HepG2 (cell line): ENCODE data around the gene DUSP15. TPM values are rescaled to one million over a fixed set of nuclear protein-coding genes. Genes with fewer than 3 reads are reported as not detected.

Experiments used
- ATAC-seq: fragments of 200-7000 bp; cut with Tn5 transposase; 3 replicates; pipeline ENCODE4 v1.9.1; 2020; ENCODE audit warnings: mild to moderate bottlenecking, moderate library complexity
- BruUV-seq: library from RNA; stranded (reverse); fragments of 400-500 nt; replicated peaks from 2 replicates; lab custom pipeline; 2021; lab: Mats Ljungman, UMichigan
- CTCF ChIA-PET: fragments of 300-600 bp; formaldehyde crosslinking; extraction: SDS; loops from one replicate; lab custom pipeline; 2021; ENCODE audit warnings: low total read pairs, inconsistent platforms, low intra/inter-chr PET ratio; lab: Yijun Ruan, JAX
- POLR2A ChIA-PET: fragments of 350-600 bp; sonication (Branson Sonifier 250); formaldehyde crosslinking; loops from one replicate; lab custom pipeline; 2020; ENCODE audit warnings: antibody characterized with exemption, inconsistent platforms; lab: Yijun Ruan, JAX
- DNase-seq: peaks from one replicate; pipeline ENCODE4 v3.0.0-alpha.2; 2015; ENCODE audit warnings: low spot score
- FAIRE-seq: peaks from 3 replicates; lab custom pipeline; 2011; peaks lifted over from hg19 to GRCh38; lab: Jason Lieb, UNC
- H2AFZ ChIP-seq: one replicate; pipeline ENCODE4 v1.6.1; 2011; ENCODE audit warnings: low read length, inconsistent platforms
- H3K27ac ChIP-seq: fragments of 300-600 bp; 3 replicates; pipeline ENCODE4 v1.8.0; 2011; ENCODE audit warnings: mixed run types, mild to moderate bottlenecking, mixed read lengths, low read length, inconsistent platforms; ENCODE audit not compliant: insufficient read depth; ENCODE audit errors: extremely low read length
- H3K27me3 ChIP-seq, 2 experiments: fragments of 200-600 bp in 1 of 2; 2 replicates in 1 of 2; 3 replicates in 1 of 2; pipeline versions ENCODE4 v1.6.0 to v1.8.0; 2011; ENCODE audit warnings: low read length in 2 of 2, mild to moderate bottlenecking in 2 of 2, moderate library complexity in 2 of 2, inconsistent platforms in 1 of 2; ENCODE audit not compliant: insufficient read depth in 2 of 2, control insufficient read depth in 1 of 2
- H3K36me3 ChIP-seq, 2 experiments: fragments of 200-600 bp in 1 of 2; replicated peaks in 1 of 2; 2 replicates in 1 of 2; 3 replicates in 1 of 2; pipeline versions ENCODE4 v1.5.1 to v1.8.0; 2011; ENCODE audit warnings: low read length in 2 of 2, inconsistent platforms in 1 of 2; ENCODE audit not compliant: insufficient read depth in 2 of 2, control insufficient read depth in 1 of 2
- H3K4me1 ChIP-seq: 2 replicates; pipeline ENCODE4 v1.5.1; 2012; ENCODE audit warnings: low read length, inconsistent platforms; ENCODE audit not compliant: insufficient read depth
- H3K4me2 ChIP-seq: 2 replicates; pipeline ENCODE4 v1.6.0; 2011; ENCODE audit warnings: low read depth, low read length, inconsistent platforms
- H3K4me3 ChIP-seq, 3 experiments: fragments of 200-600 bp in 1 of 3; sonication (generic), shearing (Covaris generic) in 1 of 3; replicated peaks in 1 of 3; 2 replicates each; pipeline ENCODE4 v1.5.1; 2011 to 2016; ENCODE audit warnings: low read length in 3 of 3, inconsistent platforms in 2 of 3, low read depth in 2 of 3, mild to moderate bottlenecking in 2 of 3, control low read depth in 1 of 3, mixed read lengths in 1 of 3; ENCODE audit not compliant: insufficient read depth in 1 of 3
- H3K79me2 ChIP-seq: one replicate; pipeline ENCODE4 v1.6.1; 2011; ENCODE audit warnings: low read length, inconsistent platforms; ENCODE audit not compliant: insufficient read depth
- H3K9ac ChIP-seq: 2 replicates; pipeline ENCODE4 v1.6.0; 2011; ENCODE audit warnings: mild to moderate bottlenecking, low read depth, low read length, inconsistent platforms; ENCODE audit not compliant: insufficient read depth
- H3K9me3 ChIP-seq: 2 replicates; pipeline ENCODE4 v1.5.1; 2012; ENCODE audit warnings: mild to moderate bottlenecking, low read length
- H4K20me1 ChIP-seq: 2 replicates; pipeline ENCODE4 v1.6.0; 2011; ENCODE audit warnings: inconsistent platforms, mild to moderate bottlenecking, low read length, moderate library complexity; ENCODE audit not compliant: insufficient read depth
- AGO1 ChIP-seq: fragments of 200-400 bp; formaldehyde crosslinking; IDR thresholded peaks from 2 replicates; pipeline ENCODE4 v1.6.1; 2017; ENCODE audit warnings: mild to moderate bottlenecking, low read depth, low read length, moderate library complexity; ENCODE audit not compliant: poor library complexity, severe bottlenecking
- ATAD3A ChIP-seq: sonication (generic); formaldehyde crosslinking; IDR thresholded peaks from 2 replicates; pipeline ENCODE4 v1.4.0; 2020; ENCODE audit warnings: missing genetic modification reagents
- EED ChIP-seq: sonication (generic); formaldehyde crosslinking; IDR thresholded peaks from 2 replicates; pipeline ENCODE4 v1.5.0; 2020; ENCODE audit warnings: mild to moderate bottlenecking, missing genetic modification reagents
- ETV5 ChIP-seq: IDR thresholded peaks from 2 replicates; pipeline ENCODE4 v1.6.1; 2018; ENCODE audit warnings: missing biosample characterization, missing genetic modification reagents, inconsistent platforms, borderline replicate concordance
- FOXK1 ChIP-seq: sonication (generic); formaldehyde crosslinking; IDR thresholded peaks from 2 replicates; pipeline ENCODE4 v1.4.0; 2020; ENCODE audit warnings: low read depth, missing genetic modification reagents, borderline replicate concordance
- HES4 ChIP-seq: sonication (generic); formaldehyde crosslinking; IDR thresholded peaks from 2 replicates; pipeline ENCODE4 v1.9.0; 2021; ENCODE audit warnings: mild to moderate bottlenecking, missing genetic modification reagents, borderline replicate concordance
- HNRNPLL ChIP-seq: fragments of 200-400 bp; formaldehyde crosslinking; IDR thresholded peaks from 2 replicates; pipeline ENCODE4 v1.6.1; 2017; ENCODE audit warnings: mild to moderate bottlenecking, low read depth, low read length; ENCODE audit not compliant: poor library complexity, severe bottlenecking
- IKZF4 ChIP-seq: sonication (generic); formaldehyde crosslinking; IDR thresholded peaks from 2 replicates; pipeline ENCODE4 v1.5.1; 2020; ENCODE audit warnings: borderline replicate concordance, mild to moderate bottlenecking, low read depth, missing genetic modification reagents; ENCODE audit errors: not compliant biosample characterization
- NR2F6 ChIP-seq, 2 experiments: IDR thresholded peaks; 2 replicates each; pipeline ENCODE4 v1.6.1; 2016; ENCODE audit warnings: antibody characterized with exemption in 1 of 2, mild to moderate bottlenecking in 1 of 2
- NRL ChIP-seq: sonication (generic); formaldehyde crosslinking; IDR thresholded peaks from 2 replicates; pipeline ENCODE4 v1.5.0; 2020; ENCODE audit warnings: missing genetic modification reagents, mild to moderate bottlenecking, moderate library complexity, borderline replicate concordance
- PHF20 ChIP-seq: sonication (generic); formaldehyde crosslinking; IDR thresholded peaks from 2 replicates; pipeline ENCODE4 v1.5.0; 2020; ENCODE audit warnings: mild to moderate bottlenecking, missing genetic modification reagents
- PITX1 ChIP-seq: sonication (generic); formaldehyde crosslinking; IDR thresholded peaks from 2 replicates; pipeline ENCODE4 v1.5.1; 2020; ENCODE audit warnings: mild to moderate bottlenecking, missing genetic modification reagents
- POLR2AphosphoS2 ChIP-seq: IDR thresholded peaks from 2 replicates; pipeline ENCODE4 v1.6.1; 2011; ENCODE audit warnings: low read depth, low read length, improper control_type of control experiment
- RORA ChIP-seq: sonication (generic); formaldehyde crosslinking; IDR thresholded peaks from 2 replicates; pipeline ENCODE4 v1.5.0; 2020; ENCODE audit warnings: mild to moderate bottlenecking, missing genetic modification reagents, moderate library complexity
- UBTF ChIP-seq: sonication (generic); formaldehyde crosslinking; IDR thresholded peaks from 2 replicates; pipeline ENCODE4 v1.4.0; 2020; ENCODE audit warnings: mild to moderate bottlenecking, missing genetic modification reagents
- ZBTB21 ChIP-seq: sonication (generic); formaldehyde crosslinking; IDR thresholded peaks from 2 replicates; pipeline ENCODE4 v1.4.0; 2020; ENCODE audit warnings: missing genetic modification reagents
- ZFP41 ChIP-seq: sonication (generic); formaldehyde crosslinking; IDR thresholded peaks from 2 replicates; pipeline ENCODE4 v1.4.0; 2020; ENCODE audit warnings: mild to moderate bottlenecking, missing genetic modification reagents, borderline replicate concordance
- ZNF432 ChIP-seq: sonication (generic); formaldehyde crosslinking; IDR thresholded peaks from 2 replicates; pipeline ENCODE4 v1.5.0; 2020; ENCODE audit warnings: missing genetic modification reagents, mild to moderate bottlenecking, borderline replicate concordance
- ZNF543 ChIP-seq: sonication (generic); formaldehyde crosslinking; IDR thresholded peaks from 2 replicates; pipeline ENCODE4 v1.4.0; 2020; ENCODE audit warnings: mild to moderate bottlenecking, missing genetic modification reagents
- ZNF564 ChIP-seq: sonication (generic); formaldehyde crosslinking; IDR thresholded peaks from 2 replicates; pipeline ENCODE4 v1.8.1; 2023; ENCODE audit warnings: mild to moderate bottlenecking, missing genetic modification reagents
- ZNF614 ChIP-seq: IDR thresholded peaks from 2 replicates; pipeline ENCODE4 v1.6.1; 2018; ENCODE audit warnings: missing biosample characterization, missing genetic modification reagents, inconsistent platforms, borderline replicate concordance
- ZNF737 ChIP-seq: sonication (generic); formaldehyde crosslinking; IDR thresholded peaks from 2 replicates; pipeline ENCODE4 v1.5.0; 2020; ENCODE audit warnings: missing genetic modification reagents, mild to moderate bottlenecking, borderline replicate concordance
- ZNF768 ChIP-seq: sonication (generic); formaldehyde crosslinking; IDR thresholded peaks from 2 replicates; pipeline ENCODE4 v1.4.0; 2020; ENCODE audit warnings: missing genetic modification reagents
- WGBS: methylation state at CpG from one replicate; pipeline ENCODE4 v1.1.6; 2017; ENCODE audit warnings: low lambda C conversion rate; 5-methylcytosine and 5-hydroxymethylcytosine counted together
- in situ Hi-C: cut with HindIII; loops from 2 replicates; pipeline ENCODE4 v1.10.0; 2017; ENCODE audit warnings: low pct_unique_long_range_greater_than_20kb; ENCODE audit not compliant: extremely low pct_ligation_motif_present
- intact Hi-C: fragments of 100-400 bp; cut with micrococcal nuclease; formaldehyde crosslinking; loops from one replicate; pipeline ENCODE4 v1.10.0; 2022; ENCODE audit not compliant: unreplicated experiment
- polyA plus RNA-seq, 8 experiments: library from polyadenylated mRNA; depleted of rRNA in 3 of 8; stranded (reverse) in 7 of 8; unstranded in 1 of 8; fragments of >200 nt; fragmentation: Illumina TruSeq in 4 of 8; extraction: Trizol in 4 of 8; gene quantifications; 2 replicates each; pipeline versions ENCODE4 v1.2.1 to v1.2.3, GENCODE V29; 2011 to 2016; ENCODE audit warnings: low read depth in 4 of 8, missing spikeins in 1 of 8, mixed read lengths in 1 of 8; ENCODE audit not compliant: insufficient read depth in 1 of 8
- total RNA-seq, 5 experiments: library from RNA; depleted of rRNA; stranded (reverse); fragments of >200 nt; fragmentation: Illumina TruSeq; extraction: Trizol; gene quantifications; 2 replicates each; pipeline ENCODE4 v1.2.3, GENCODE V29; 2016; ENCODE audit warnings: low read depth in 1 of 5

The DUSP15 gene
- total and polyA plus RNA-seq, 2 of the 13 experiments (the other 11 are each of a cell fraction or from before 2014, with no cell fraction given) = 0.17 to 0.93 TPM

- Histone ChIP-seq H3K36me3 (no peaks in the 10 kb centered on the region), H3K79me2 (no peaks in the 10 kb centered on the region), H3K9ac (no peak overlapping the region), H3K9me3 (no peaks in the 10 kb centered on the region), H3K4me1 (peaks cover 31% of the 10 kb centered on the region), H3K4me2 (peak overlapping the region; percentile 61), H2AFZ (no peak overlapping the region), H3K4me3 (peak overlapping the region in 1 of 3 experiments; percentile 55; a peak in 1 of 6 replicates), H3K27ac (no peak overlapping the region), H3K27me3 (peaks cover 7 to 9% of the 10 kb centered on the region in 2 experiments; a peak in 3 of 5 replicates), H4K20me1 (no peaks in the 10 kb centered on the region)
- DNase-seq (no peak), FAIRE-seq (no peak), ATAC-seq (peak; percentile 12)
- ChIA-PET CTCF (no interaction called here), POLR2A (interaction anchor here (1.1 to 1.2 kb wide), 2 partner anchors 11 to 26 kb away, joined by 3 to 4 read pairs; no protein-coding TSS in a partner anchor)
- no TSS peak for BruUV-seq
- in situ Hi-C loops = no loop called here
- 13% methylated on average over 9 of the region's 9 CpGs for WGBS
- intact Hi-C loops = no loop called here
- TF ChIP-seq ZFP41 (CRISPR knock-in tag) (peak; percentile 17; the same call in 1 of the 2 replicates), ZNF614 (CRISPR knock-in tag) (0 out of 2 replicates have a peak, but pooled peaks have one; percentile 5), EED (CRISPR knock-in tag) (0 out of 2 replicates have a peak, but pooled peaks have one; percentile 34), NR2F6 (IDR thresholded peaks at IDR 0.05) (no peak), NR2F6 (CRISPR knock-in tag; IDR thresholded peaks at IDR 0.05) (no peak), IKZF4 (no peak), PITX1 (CRISPR knock-in tag) (no peak), RORA (no peak), PHF20 (CRISPR knock-in tag) (0 out of 2 replicates have a peak, but pooled peaks have one; percentile 3), ETV5 (CRISPR knock-in tag) (0 out of 2 replicates have a peak, but pooled peaks have one; percentile 12), NRL (CRISPR knock-in tag) (0 out of 2 replicates have a peak, but pooled peaks have one; percentile 22), ZNF564 (CRISPR knock-in tag) (no peak), UBTF (CRISPR knock-in tag) (peak; percentile 11; the same call in 1 of the 2 replicates), ZNF432 (CRISPR knock-in tag) (peak; percentile 46; the same call in 1 of the 2 replicates), AGO1 (peak; percentile 25), ZBTB21 (CRISPR knock-in tag) (no peak), HNRNPLL (no peak), ZNF768 (peak; percentile 93), ZNF737 (CRISPR knock-in tag) (0 out of 2 replicates have a peak, but pooled peaks have one; percentile 40), HES4 (CRISPR knock-in tag) (0 out of 2 replicates have a peak, but pooled peaks have one; percentile 25), FOXK1 (CRISPR knock-in tag) (peak; percentile 1; the same call in 1 of the 2 replicates), ZNF543 (CRISPR knock-in tag) (no peak), POLR2AphosphoS2 (no peak), ATAD3A (CRISPR knock-in tag) (0 out of 2 replicates have a peak, but pooled peaks have one; percentile 9)
These were observed 34.8 kb downstream of the DUSP15 start for GRCh38 chr20:31835554-31835953.
